Stomach (tissue), 4 donors: ENCODE results near the gene COL7A1.

Experiments used
- POLR2A ChIP-seq, 4 donors: fragments of 450-650 bp; IDR thresholded peaks; one replicate each; pipeline ENCODE4 v1.6.1; 2016; ENCODE audit warnings: antibody characterized with exemption in 4 of 4, control low read depth in 2 of 4, mild to moderate bottlenecking in 1 of 4, moderate library complexity in 1 of 4
- POLR2AphosphoS5 ChIP-seq, 3 donors: sonication (generic); formaldehyde crosslinking; IDR thresholded peaks; one replicate each; pipeline ENCODE4 v1.6.1; 2016; ENCODE audit warnings: antibody characterized with exemption in 3 of 3

- TF ChIP-seq POLR2AphosphoS5 (IDR thresholded peaks at IDR 0.05) (no peak), POLR2A (IDR thresholded peaks at IDR 0.05) (no peak)
Measured at GRCh38 chr3:48633256-48633655, 38.1 kb upstream of the COL7A1 start.
